GM12891 (cell line): ENCODE data around the gene NKAIN2.

Experiments
- POLR2A ChIP-seq: IDR thresholded peaks from 2 replicates; pipeline ENCODE4 v1.6.1; 2011; ENCODE audit warnings: low read depth, low read length, control low read depth
- POLR2AphosphoS5 ChIP-seq: IDR thresholded peaks from 2 replicates; pipeline ENCODE4 v1.6.1; 2011; ENCODE audit warnings: low read depth, low read length, control low read depth
- TAF1 ChIP-seq: IDR thresholded peaks from 2 replicates; pipeline ENCODE4 v1.6.1; 2011; ENCODE audit warnings: low read depth, low read length, control low read depth

GRCh38 chr6:124478906-124479305, 675.2 kb downstream of the NKAIN2 start:
- TF ChIP-seq POLR2A, result no peak
- no peak for TF ChIP-seq POLR2AphosphoS5
- no peak for TF ChIP-seq TAF1
